OCI-LY3 (cell line): Measurements from ENCODE around the gene IL3RA.

Experiments used
- H2AFZ ChIP-seq: fragments of 200-600, 300-600 bp; shearing (Covaris generic); 2 replicates; pipeline ENCODE4 v1.6.0; 2014; ENCODE audit warnings: antibody characterized with exemption, low read depth, low read length
- H3K27ac ChIP-seq: fragments of 200-600, 300-600 bp; sonication (generic); 2 replicates; pipeline ENCODE4 v1.5.1; 2014; ENCODE audit warnings: mild to moderate bottlenecking, low read length, moderate library complexity, mixed read lengths
- H3K27me3 ChIP-seq: fragments of 200-600, 300-600 bp; sonication (generic); 2 replicates; pipeline ENCODE4 v1.6.1; 2014; ENCODE audit warnings: low read depth, low read length, mixed read lengths
- H3K36me3 ChIP-seq: fragments of 200-600, 300-600 bp; sonication (generic); replicated peaks from 2 replicates; pipeline ENCODE3; 2014; ENCODE audit warnings: low read depth, low read length, mixed read lengths
- H3K4me1 ChIP-seq: fragments of 300-600, 200-600 bp; sonication (generic); 2 replicates; pipeline ENCODE4 v1.6.1; 2014; ENCODE audit warnings: low read length, mixed read lengths
- H3K4me2 ChIP-seq: fragments of 200-600, 300-600 bp; sonication (generic); 2 replicates; pipeline ENCODE4 v1.6.1; 2014; ENCODE audit warnings: low read length, mixed read lengths
- H3K4me3 ChIP-seq: fragments of 300-600, 200-600 bp; sonication (generic); 2 replicates; pipeline ENCODE4 v1.5.1; 2014; ENCODE audit warnings: antibody characterized with exemption, mild to moderate bottlenecking, low read length, moderate library complexity
- H3K79me2 ChIP-seq: fragments of 300-600, 200-600 bp; shearing (Covaris generic); 2 replicates; pipeline ENCODE4 v1.6.1; 2014; ENCODE audit warnings: mild to moderate bottlenecking, low read length, mixed read lengths
- H3K9ac ChIP-seq: fragments of 300-600, 200-600 bp; shearing (Covaris generic); 2 replicates; pipeline ENCODE4 v1.6.0; 2014; ENCODE audit warnings: mild to moderate bottlenecking, low read length, moderate library complexity
- H3K9me3 ChIP-seq: fragments of 200-600, 300-600 bp; shearing (Covaris generic); 2 replicates; pipeline ENCODE4 v1.6.1; 2014; ENCODE audit warnings: low read length, mixed read lengths; ENCODE audit not compliant: insufficient read depth
- H4K20me1 ChIP-seq: fragments of 200-600, 300-600 bp; sonication (generic); 2 replicates; pipeline ENCODE4 v1.6.1; 2016; ENCODE audit warnings: low read length, mixed read lengths; ENCODE audit not compliant: insufficient read depth
- EZH2phosphoT487 ChIP-seq: fragments of 200-600 bp; shearing (Covaris generic); IDR thresholded peaks from 2 replicates; pipeline ENCODE4 v1.6.1; 2018; ENCODE audit warnings: antibody characterized with exemption, mixed run types, low read depth
- TF ChIP-seq, protein P1 (sequence below): fragments of 200-600, 300-600 bp; sonication (generic); IDR thresholded peaks from 2 replicates; pipeline ENCODE4 v1.5.1; 2014; ENCODE audit warnings: antibody characterized with exemption, low read length, low read depth

Gene IL3RA

DNA sequence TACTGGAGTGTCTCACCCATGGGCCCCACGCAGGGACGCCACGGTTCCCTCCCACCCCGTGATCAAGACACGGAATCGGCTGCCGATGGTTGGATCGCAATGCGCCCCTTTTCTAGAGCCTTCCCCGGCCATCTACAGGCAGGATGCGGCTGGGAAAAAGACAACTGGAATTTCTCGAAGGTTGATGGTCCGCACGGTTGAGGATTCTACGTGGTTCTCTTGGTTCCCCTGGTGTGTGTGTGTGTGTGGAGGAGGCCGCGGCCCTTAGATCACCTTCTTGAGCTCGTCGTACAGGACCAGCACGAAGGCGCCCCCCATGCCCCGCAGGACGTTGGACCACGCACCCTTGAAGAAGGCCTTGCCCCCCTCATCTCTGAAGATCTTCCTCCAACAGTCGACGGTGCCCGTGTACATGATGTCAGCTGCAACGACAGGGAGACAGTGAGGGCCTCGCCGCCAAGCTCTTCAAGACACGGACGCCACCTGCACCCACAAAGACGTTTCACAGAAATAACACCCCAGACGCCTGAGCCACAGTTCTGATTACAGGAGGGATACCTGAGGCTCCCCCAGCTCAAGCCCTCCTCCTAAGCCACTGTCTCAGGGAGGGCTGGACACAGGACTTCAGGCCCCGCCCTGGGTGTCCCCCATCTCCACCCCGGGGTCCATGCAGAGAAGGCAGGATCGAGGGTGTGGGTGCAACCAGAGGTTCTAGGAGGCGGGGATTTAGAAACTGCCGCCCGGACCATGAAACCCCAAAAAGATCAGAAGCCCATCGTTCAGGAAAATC, 49.9 kb downstream of the IL3RA start:
- no peak overlapping the region for H3K4me3 ChIP-seq
- H2AFZ ChIP-seq, result no peak overlapping the region
- H3K4me2 ChIP-seq, result no peak overlapping the region
- peaks cover 9% of the 10 kb centered on the region for H3K4me1 ChIP-seq
- H3K9me3 ChIP-seq, result no peaks in the 10 kb centered on the region
- H3K27me3 ChIP-seq, result no peaks in the 10 kb centered on the region
- H3K79me2 ChIP-seq, result peaks cover 51% of the 10 kb centered on the region
- peaks cover 76% of the 10 kb centered on the region for H3K36me3 ChIP-seq
- H3K9ac ChIP-seq, result no peak overlapping the region
- peaks cover 52% of the 10 kb centered on the region for H4K20me1 ChIP-seq
- H3K27ac ChIP-seq, result no peak overlapping the region
- TF ChIP-seq, protein P1, sequence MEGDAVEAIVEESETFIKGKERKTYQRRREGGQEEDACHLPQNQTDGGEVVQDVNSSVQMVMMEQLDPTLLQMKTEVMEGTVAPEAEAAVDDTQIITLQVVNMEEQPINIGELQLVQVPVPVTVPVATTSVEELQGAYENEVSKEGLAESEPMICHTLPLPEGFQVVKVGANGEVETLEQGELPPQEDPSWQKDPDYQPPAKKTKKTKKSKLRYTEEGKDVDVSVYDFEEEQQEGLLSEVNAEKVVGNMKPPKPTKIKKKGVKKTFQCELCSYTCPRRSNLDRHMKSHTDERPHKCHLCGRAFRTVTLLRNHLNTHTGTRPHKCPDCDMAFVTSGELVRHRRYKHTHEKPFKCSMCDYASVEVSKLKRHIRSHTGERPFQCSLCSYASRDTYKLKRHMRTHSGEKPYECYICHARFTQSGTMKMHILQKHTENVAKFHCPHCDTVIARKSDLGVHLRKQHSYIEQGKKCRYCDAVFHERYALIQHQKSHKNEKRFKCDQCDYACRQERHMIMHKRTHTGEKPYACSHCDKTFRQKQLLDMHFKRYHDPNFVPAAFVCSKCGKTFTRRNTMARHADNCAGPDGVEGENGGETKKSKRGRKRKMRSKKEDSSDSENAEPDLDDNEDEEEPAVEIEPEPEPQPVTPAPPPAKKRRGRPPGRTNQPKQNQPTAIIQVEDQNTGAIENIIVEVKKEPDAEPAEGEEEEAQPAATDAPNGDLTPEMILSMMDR, result no peak
- TF ChIP-seq EZH2phosphoT487, result no peak

GRCh38 chrX:1387141-1387776, 50.7 kb downstream of the IL3RA start:
- peaks cover 54% of the 10 kb centered on the region for H3K79me2 ChIP-seq
- no peak overlapping the region for H3K9ac ChIP-seq
- H3K4me3 ChIP-seq, result no peak overlapping the region
- no peak overlapping the region for H2AFZ ChIP-seq
- H3K9me3 ChIP-seq, result no peaks in the 10 kb centered on the region
- no peak overlapping the region for H3K4me2 ChIP-seq
- no peaks in the 10 kb centered on the region for H3K27me3 ChIP-seq
- peaks cover 52% of the 10 kb centered on the region for H4K20me1 ChIP-seq
- peaks cover 9% of the 10 kb centered on the region for H3K4me1 ChIP-seq
- H3K27ac ChIP-seq, result no peak overlapping the region
- TF ChIP-seq, protein P1, result no peak
- TF ChIP-seq EZH2phosphoT487, result no peak
- H3K36me3 ChIP-seq, result peaks cover 74% of the 10 kb centered on the region

- Histone ChIP-seq H4K20me1 (peaks cover 52% of the 10 kb centered on the region), H3K9ac (no peak overlapping the region), H3K4me1 (peaks cover 13% of the 10 kb centered on the region), H3K27ac (no peak overlapping the region), H3K27me3 (no peaks in the 10 kb centered on the region), H3K79me2 (peaks cover 67% of the 10 kb centered on the region), H3K36me3 (peaks cover 68% of the 10 kb centered on the region), H3K4me2 (no peak overlapping the region), H3K4me3 (no peak overlapping the region), H2AFZ (no peak overlapping the region), H3K9me3 (no peaks in the 10 kb centered on the region)
- TF ChIP-seq, protein P1, result no peak
- no peak for TF ChIP-seq EZH2phosphoT487
Observed at GRCh38 chrX:1388651-1389050, 52.1 kb downstream of the IL3RA start.

DNA sequence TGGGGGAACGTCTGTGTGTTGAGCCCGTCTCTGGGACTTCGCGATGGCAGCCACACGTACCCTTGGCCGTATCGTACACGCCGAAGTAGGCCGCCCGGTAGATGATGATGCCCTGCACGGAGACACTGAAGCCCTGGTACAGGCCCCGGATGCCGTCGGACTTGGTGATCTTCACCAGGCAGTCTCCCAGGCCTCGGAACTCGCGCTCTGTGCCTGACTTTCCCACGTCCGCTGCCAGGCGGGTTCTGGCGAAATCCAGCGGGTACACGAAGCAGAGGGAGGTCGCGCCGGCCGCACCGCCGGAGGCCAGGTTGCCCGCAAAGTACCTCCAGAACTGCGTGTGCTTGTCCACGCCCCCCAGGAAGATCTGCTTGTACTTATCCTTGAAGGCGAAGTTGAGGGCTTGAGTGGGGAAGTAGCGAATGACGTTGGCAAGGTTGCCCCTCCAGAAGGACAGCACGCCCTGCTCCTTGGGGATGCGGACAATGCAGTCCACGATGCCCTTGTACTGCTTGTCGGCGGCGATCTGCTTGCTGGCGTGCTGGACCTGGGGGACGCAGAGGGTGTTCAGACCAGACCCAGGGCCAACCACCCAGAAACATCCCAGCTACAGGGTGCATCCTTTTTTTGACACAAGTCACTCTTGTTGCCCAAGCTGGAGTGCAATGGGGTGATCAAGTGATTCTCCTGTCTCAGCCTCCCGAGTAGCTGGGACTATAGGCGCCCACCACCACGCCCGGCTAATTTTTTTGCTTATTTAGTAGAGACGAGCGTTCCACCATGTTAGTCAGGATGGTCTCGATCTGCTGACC, 52.8 kb downstream of the IL3RA start:
- Histone ChIP-seq H3K27ac (no peak overlapping the region), H3K4me1 (peaks cover 15% of the 10 kb centered on the region), H3K27me3 (no peaks in the 10 kb centered on the region), H3K79me2 (peaks cover 74% of the 10 kb centered on the region), H3K36me3 (peaks cover 65% of the 10 kb centered on the region), H3K4me3 (no peak overlapping the region), H3K4me2 (no peak overlapping the region), H2AFZ (no peak overlapping the region), H3K9ac (no peak overlapping the region), H4K20me1 (peaks cover 52% of the 10 kb centered on the region), H3K9me3 (no peaks in the 10 kb centered on the region)
- TF ChIP-seq EZH2phosphoT487, result no peak
